Liver (tissue), 9 donors: ENCODE measurements around the gene HIVEP3. TPM values are rescaled to one million over a fixed set of nuclear protein-coding genes. Genes with fewer than 3 reads are reported as not detected.

ENCODE experiments used
- DNase-seq: peaks from one replicate; pipeline ENCODE4 v3.0.0-alpha.2; 2017; ENCODE audit warnings: low spot score
- H3K27ac ChIP-seq, 2 donors: one replicate each; pipeline ENCODE4 v1.7.0; 2013; ENCODE audit warnings: inconsistent platforms in 2 of 2, low read length in 2 of 2, control low read depth in 1 of 2, low read depth in 1 of 2, mild to moderate bottlenecking in 1 of 2
- H3K27me3 ChIP-seq, 4 donors: one replicate each; pipeline versions ENCODE4 v1.6.1 to v1.7.0; 2013; ENCODE audit warnings: low read length in 3 of 4, inconsistent platforms in 1 of 4, mild to moderate bottlenecking in 1 of 4, moderate library complexity in 1 of 4; ENCODE audit not compliant: control insufficient read depth in 4 of 4, insufficient read depth in 4 of 4
- H3K36me3 ChIP-seq, 4 donors: one replicate each; pipeline versions ENCODE4 v1.6.1 to v1.7.0; 2013; ENCODE audit warnings: low read length in 3 of 4, mild to moderate bottlenecking in 3 of 4, low read depth in 1 of 4, moderate library complexity in 1 of 4; ENCODE audit not compliant: control insufficient read depth in 4 of 4, insufficient read depth in 3 of 4
- H3K4me1 ChIP-seq, 4 donors: one replicate each; pipeline versions ENCODE4 v1.6.1 to v1.7.0; 2013; ENCODE audit warnings: low read length in 3 of 4, mild to moderate bottlenecking in 3 of 4, moderate library complexity in 1 of 4; ENCODE audit not compliant: control insufficient read depth in 4 of 4, insufficient read depth in 4 of 4
- H3K4me3 ChIP-seq, 3 donors: one replicate each; pipeline versions ENCODE4 v1.6.1 to v1.7.0; 2013; ENCODE audit warnings: low read length in 3 of 3, control low read depth in 1 of 3, low read depth in 1 of 3, mild to moderate bottlenecking in 1 of 3
- H3K9ac ChIP-seq, 2 donors: one replicate each; pipeline ENCODE4 v1.7.0; 2013; ENCODE audit warnings: low read length in 2 of 2, mild to moderate bottlenecking in 2 of 2, moderate library complexity in 2 of 2, control low read depth in 1 of 2, low read depth in 1 of 2
- H3K9me3 ChIP-seq, 4 donors: one replicate each; pipeline versions ENCODE4 v1.6.1 to v1.7.0; 2013; ENCODE audit warnings: low read length in 3 of 4; ENCODE audit not compliant: control insufficient read depth in 4 of 4
- ATF3 ChIP-seq: IDR thresholded peaks from 2 replicates; pipeline ENCODE4 v1.6.1; 2016; ENCODE audit warnings: antibody characterized with exemption
- CTCF ChIP-seq: fragments of 150-350 bp; IDR thresholded peaks from 2 replicates; pipeline ENCODE4 v1.5.1; 2017; ENCODE audit warnings: improper control_type of control experiment, low read depth, low read length; ENCODE audit not compliant: missing input control
- EGR1 ChIP-seq, 2 donors: IDR thresholded peaks; 2 replicates each; pipeline ENCODE4 v1.6.1; 2016 to 2018; ENCODE audit warnings: antibody characterized with exemption in 2 of 2, low read depth in 2 of 2
- FOXA1 ChIP-seq: IDR thresholded peaks from 2 replicates; pipeline ENCODE4 v1.6.1; 2016; ENCODE audit warnings: antibody characterized with exemption
- FOXA2 ChIP-seq: IDR thresholded peaks from 2 replicates; pipeline ENCODE4 v1.6.1; 2016; ENCODE audit warnings: antibody characterized with exemption
- GABPA ChIP-seq, 2 donors: IDR thresholded peaks in 1 of 2; conservative IDR thresholded peaks in 1 of 2; 2 replicates each; pipeline ENCODE4 v1.6.1; 2016; ENCODE audit warnings: antibody characterized with exemption in 2 of 2, mild to moderate bottlenecking in 1 of 2, moderate library complexity in 1 of 2
- HNF4A ChIP-seq, 2 donors: conservative IDR thresholded peaks; 2 replicates each; pipeline ENCODE4 v1.6.1; 2016; ENCODE audit warnings: antibody characterized with exemption in 2 of 2, mild to moderate bottlenecking in 2 of 2
- JUND ChIP-seq, 2 donors: IDR thresholded peaks; 2 replicates each; pipeline ENCODE4 v1.6.1; 2016; ENCODE audit warnings: antibody characterized with exemption in 2 of 2
- MAX ChIP-seq: IDR thresholded peaks from 2 replicates; pipeline ENCODE4 v1.6.1; 2016; ENCODE audit warnings: antibody characterized with exemption
- NR2F2 ChIP-seq: IDR thresholded peaks from 2 replicates; pipeline ENCODE4 v1.6.1; 2016; ENCODE audit warnings: antibody characterized with exemption
- RAD21 ChIP-seq, 2 donors: IDR thresholded peaks; 2 replicates each; pipeline ENCODE4 v1.6.1; 2016; ENCODE audit warnings: antibody characterized with exemption in 2 of 2, mild to moderate bottlenecking in 2 of 2
- REST ChIP-seq: IDR thresholded peaks from 2 replicates; pipeline ENCODE4 v1.6.1; 2016; ENCODE audit warnings: antibody characterized with exemption, mild to moderate bottlenecking
- RXRA ChIP-seq, 2 donors: IDR thresholded peaks; 2 replicates each; pipeline ENCODE4 v1.6.1; 2017 to 2018; ENCODE audit warnings: antibody characterized with exemption in 2 of 2, mild to moderate bottlenecking in 1 of 2
- SP1 ChIP-seq: IDR thresholded peaks from 2 replicates; pipeline ENCODE4 v1.6.1; 2018; ENCODE audit warnings: antibody characterized with exemption, mild to moderate bottlenecking
- TAF1 ChIP-seq: conservative IDR thresholded peaks from 2 replicates; pipeline ENCODE4 v1.6.1; 2016; ENCODE audit warnings: antibody characterized with exemption, mild to moderate bottlenecking
- YY1 ChIP-seq: IDR thresholded peaks from 2 replicates; pipeline ENCODE4 v1.6.1; 2016; ENCODE audit warnings: antibody characterized with exemption, mild to moderate bottlenecking
- WGBS: extraction: QIAGEN DNeasy Blood & Tissue Kit; methylation state at CpG from one replicate; pipeline ENCODE4 v1.1.7; 2013; 5-methylcytosine and 5-hydroxymethylcytosine counted together
- polyA plus RNA-seq, 2 donors: library from polyadenylated mRNA; stranded (reverse) in 1 of 2; unstranded in 1 of 2; fragments of 200-250 nt in 1 of 2; fragments of >200 nt in 1 of 2; fragmentation: Nextera tagmentation in 1 of 2; extraction: Ambion mirVana in 1 of 2; gene quantifications; one replicate each; pipeline versions ENCODE4 v1.2.1 to v1.2.3, GENCODE V29; 2013 to 2015
- total RNA-seq, 2 donors: library from RNA; depleted of rRNA; stranded (reverse); fragments of >200 nt; gene quantifications; one replicate each; pipeline ENCODE4 v1.2.3, GENCODE V29; 2014
- donor health status: healthy.
- donor health status: healthy.
- donor health status: healthy.
- donor health status: healthy.
- donor health status: healthy.

The HIVEP3 gene
- total and polyA plus RNA-seq, 4 donors: 0.93 to 1.6 (median 1.4) TPM

GRCh38 chr1:41488040-41488951 is 430.4 kb downstream of the HIVEP3 start:
- WGBS: 93% methylated on average over 11 of the region's 11 CpGs
- H3K9me3 ChIP-seq: no peaks in the 10 kb centered on the region
- no peaks in the 10 kb centered on the region for H3K27me3 ChIP-seq
- no peak overlapping the region for H3K4me3 ChIP-seq
- H3K27ac ChIP-seq: no peak overlapping the region
- DNase-seq: no peak
- H3K9ac ChIP-seq: no peak overlapping the region
- peaks cover 0 to 18% (median 9%) of the 10 kb centered on the region in 4 donors for H3K4me1 ChIP-seq
- no peak for TF ChIP-seq REST
- no peak for TF ChIP-seq RAD21 (IDR thresholded peaks at IDR 0.05)
- no peak for TF ChIP-seq JUND (IDR thresholded peaks at IDR 0.05)
- TF ChIP-seq TAF1: no peak
- no peak for TF ChIP-seq YY1
- no peaks in the 10 kb centered on the region for H3K36me3 ChIP-seq

GRCh38 chr1:41487126-41488039 is 431.3 kb downstream of the HIVEP3 start:
- Histone ChIP-seq H3K4me1 (peaks cover 0 to 19% (median 11%) of the 10 kb centered on the region in 4 donors), H3K27me3 (no peaks in the 10 kb centered on the region), H3K9ac (no peak overlapping the region), H3K9me3 (no peaks in the 10 kb centered on the region), H3K4me3 (no peak overlapping the region), H3K36me3 (no peaks in the 10 kb centered on the region), H3K27ac (no peak overlapping the region)
- 73% methylated on average over 16 of the region's 16 CpGs for WGBS
- no peak for TF ChIP-seq HNF4A (conservative IDR thresholded peaks at IDR 0.05)
- TF ChIP-seq CTCF: no peak
- no peak for TF ChIP-seq TAF1
- no peak for TF ChIP-seq FOXA2
- TF ChIP-seq NR2F2: no peak
- no peak for TF ChIP-seq YY1
- no peak for TF ChIP-seq GABPA (IDR thresholded peaks at IDR 0.05 in 1 of 2, conservative IDR thresholded peaks at IDR 0.05 in 1 of 2)
- no peak for TF ChIP-seq SP1
- no peak for TF ChIP-seq REST
- no peak for TF ChIP-seq EGR1 (IDR thresholded peaks at IDR 0.05; ENCODE audit: low read depth in 2 of 2)
- TF ChIP-seq RXRA (IDR thresholded peaks at IDR 0.05): no peak
- no peak for TF ChIP-seq RAD21 (IDR thresholded peaks at IDR 0.05)
- TF ChIP-seq FOXA1: no peak
- TF ChIP-seq MAX: no peak
- TF ChIP-seq ATF3: no peak
- no peak for TF ChIP-seq JUND (IDR thresholded peaks at IDR 0.05)
- DNase-seq: no peak
